Peyer's patch (tissue), 4 donors: ENCODE data around the gene ENO1. TPM values are rescaled to one million over a fixed set of nuclear protein-coding genes. Genes with fewer than 3 reads are reported as not detected.
A peak's percentile ranks its signal among the peaks of the same experiment; 100 is the strongest.
"Not testable (repeated sequence)": the region's sequence is repeated elsewhere in the genome, so short reads cannot be mapped to it uniquely, and the experiment has no call there.

Experiments used
- DNase-seq, 3 donors: peaks; one replicate each; pipeline ENCODE4 v3.0.0-alpha.2; 2017 to 2019
- H3K27ac ChIP-seq, 4 donors: fragments of 200-600 bp; sonication (generic); one replicate each; pipeline ENCODE4 v1.5.1; 2016 to 2019
- H3K27me3 ChIP-seq, 2 donors: fragments of 200-600 bp; sonication (generic); one replicate each; pipeline ENCODE4 v1.5.1; 2019
- H3K36me3 ChIP-seq, 3 donors: fragments of 200-600 bp; sonication (generic); one replicate each; pipeline ENCODE4 v1.5.1; 2016 to 2019
- H3K4me1 ChIP-seq, 4 donors: fragments of 200-600 bp; sonication (generic); one replicate each; pipeline ENCODE4 v1.5.1; 2016 to 2019
- H3K4me3 ChIP-seq, 4 donors: fragments of 200-600 bp; sonication (generic); 1 replicate in 3 of 4; 2 replicates in 1 of 4; pipeline ENCODE4 v1.5.1; 2016 to 2019; ENCODE audit warnings: mild to moderate bottlenecking in 1 of 4
- H3K9me3 ChIP-seq, 4 donors: fragments of 200-600 bp; sonication (generic); one replicate each; pipeline ENCODE4 v1.5.1; 2016 to 2019; ENCODE audit warnings: mild to moderate bottlenecking in 1 of 4
- CTCF ChIP-seq, 6 experiments: fragments of 450-650 bp in 4 of 6; fragments of 200-600 bp in 2 of 6; sonication (generic) in 1 of 6; IDR thresholded peaks; one replicate each; pipeline ENCODE4 v1.5.1; 2017 to 2019; ENCODE audit warnings: antibody characterized with exemption in 6 of 6, mild to moderate bottlenecking in 3 of 6, moderate library complexity in 1 of 6
- POLR2A ChIP-seq, 2 donors: fragments of 450-650 bp; IDR thresholded peaks; one replicate each; pipeline ENCODE4 v1.5.1; 2017; ENCODE audit warnings: antibody characterized with exemption in 2 of 2, mild to moderate bottlenecking in 2 of 2, moderate library complexity in 2 of 2
- total RNA-seq, 4 donors: library from RNA; depleted of rRNA; stranded (reverse); fragments of >200 nt; gene quantifications; one replicate each; pipeline ENCODE4 v1.1.0, GENCODE V29; 2016

ENO1 gene
- total RNA-seq, 4 donors from 2014 or later, result 355 to 547 (median 484) TPM

- peak in 2 of 3 donors; percentile 34 to 71 for DNase-seq
- Histone ChIP-seq H3K27me3 (no peaks in the 10 kb centered on the region), H3K27ac (peak overlapping the region in 1 of 4 donors; percentile 62), H3K9me3 (no peaks in the 10 kb centered on the region), H3K4me1 (peaks cover 0 to 14% (median 0%) of the 10 kb centered on the region in 4 donors), H3K4me3 (peak overlapping the region in 1 of 4 donors; percentile 5), H3K36me3 (no peaks in the 10 kb centered on the region)
- TF ChIP-seq CTCF (IDR thresholded peaks at IDR 0.05) (no peak), POLR2A (IDR thresholded peaks at IDR 0.05) (no peak)
These were observed 11.7 kb upstream of the ENO1 start for GRCh38 chr1:8889925-8890785.

GRCh38 chr1:8889103-8889846 is 10.8 kb upstream of the ENO1 start:
- no peaks in the 10 kb centered on the region for H3K36me3 ChIP-seq
- peak overlapping the region in 1 of 4 donors; percentile 62 for H3K27ac ChIP-seq
- TF ChIP-seq CTCF (IDR thresholded peaks at IDR 0.05) (no peak), POLR2A (IDR thresholded peaks at IDR 0.05) (no peak)
- no peak for DNase-seq
- no peaks in the 10 kb centered on the region for H3K27me3 ChIP-seq
- no peak overlapping the region for H3K4me3 ChIP-seq
- H3K4me1 ChIP-seq, result peaks cover 0 to 14% (median 0%) of the 10 kb centered on the region in 4 donors
- H3K9me3 ChIP-seq, result no peaks in the 10 kb centered on the region

GRCh38 chr1:8886589-8886988 is 8.1 kb upstream of the ENO1 start:
- Histone ChIP-seq H3K27me3 (no peaks in the 10 kb centered on the region), H3K4me3 (no peak overlapping the region), H3K4me1 (peaks cover 0 to 14% (median 0%) of the 10 kb centered on the region in 4 donors), H3K36me3 (no peaks in the 10 kb centered on the region), H3K9me3 (no peaks in the 10 kb centered on the region), H3K27ac (no peak overlapping the region)
- TF ChIP-seq CTCF (IDR thresholded peaks at IDR 0.05), result no peak
- no peak for TF ChIP-seq POLR2A (IDR thresholded peaks at IDR 0.05)
- DNase-seq, result no peak

DNA sequence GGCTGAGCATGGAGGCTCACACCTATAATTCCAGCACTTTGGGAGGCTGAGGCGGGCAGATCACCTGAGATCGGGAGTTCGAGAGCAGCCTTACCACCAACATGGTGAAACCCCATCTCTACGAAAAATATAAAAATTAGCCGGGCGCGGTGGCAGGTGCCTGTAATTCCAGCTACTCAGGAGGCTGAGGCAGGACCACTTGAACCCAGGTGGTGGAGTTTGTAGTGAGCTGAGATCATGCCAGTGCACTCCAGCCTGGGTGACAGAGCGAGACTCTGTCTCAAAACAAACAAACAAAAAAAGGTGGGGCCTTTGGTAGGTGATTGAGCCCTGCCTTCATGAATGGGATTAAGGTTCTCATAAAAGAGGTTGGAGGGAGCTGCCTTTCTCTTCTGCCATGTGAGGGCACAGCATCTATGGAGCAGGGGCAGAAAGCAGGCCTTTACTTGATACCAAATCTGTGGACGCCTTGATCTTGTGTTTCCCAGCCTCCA is 7.6 kb upstream of the ENO1 start:
- H3K9me3 ChIP-seq, DNase-seq, H3K27me3 ChIP-seq, H3K27ac ChIP-seq, H3K4me3 ChIP-seq, H3K36me3 ChIP-seq: not testable (repeated sequence)
- peaks cover 0 to 14% (median 0%) of the 10 kb centered on the region in 4 donors for H3K4me1 ChIP-seq

DNA sequence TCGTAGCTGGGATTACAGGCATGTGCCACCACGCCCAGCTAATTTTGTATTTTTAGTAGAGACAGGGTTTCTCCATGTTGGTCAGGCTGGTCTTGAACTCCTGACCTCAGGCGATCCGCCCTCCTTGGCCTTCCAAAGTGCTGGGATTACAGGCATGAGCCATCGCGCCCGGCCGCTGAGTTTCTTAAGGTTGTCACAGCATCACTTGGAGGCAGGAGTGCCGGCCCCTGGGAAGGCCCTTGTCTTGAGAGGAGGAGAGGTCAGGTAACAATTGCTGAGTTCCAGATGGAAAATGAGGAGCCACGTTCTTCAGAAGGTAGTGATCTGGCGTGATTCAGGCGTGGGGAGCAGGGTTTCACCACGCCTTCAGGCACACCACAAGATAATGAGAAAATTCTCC is 5.6 kb upstream of the ENO1 start:
- not testable (repeated sequence) for H3K27me3 ChIP-seq, H3K36me3 ChIP-seq, H3K27ac ChIP-seq, H3K9me3 ChIP-seq, H3K4me3 ChIP-seq, DNase-seq
- peaks cover 0 to 17% (median 5%) of the 10 kb centered on the region in 4 donors for H3K4me1 ChIP-seq

GRCh38 chr1:8883491-8883890 is 5.0 kb upstream of the ENO1 start:
- Histone ChIP-seq H3K9me3 (no peaks in the 10 kb centered on the region), H3K27me3 (no peaks in the 10 kb centered on the region), H3K4me1 (peaks cover 0 to 16% (median 5%) of the 10 kb centered on the region in 4 donors), H3K36me3 (no peaks in the 10 kb centered on the region), H3K27ac (no peak overlapping the region), H3K4me3 (no peak overlapping the region)
- TF ChIP-seq POLR2A (IDR thresholded peaks at IDR 0.05) (no peak), CTCF (IDR thresholded peaks at IDR 0.05) (no peak)
- no peak for DNase-seq
